NT2/D1 (cell line): Measurements from ENCODE around the gene PSMD1.

Source experiments
- SUZ12 ChIP-seq: IDR thresholded peaks from 2 replicates; pipeline ENCODE4 v1.6.1; 2011; ENCODE audit not compliant: insufficient read length, insufficient read depth; ENCODE audit errors: extremely low read depth
- YY1 ChIP-seq: IDR thresholded peaks from 2 replicates; pipeline ENCODE4 v1.6.1; 2011; ENCODE audit not compliant: insufficient read length, insufficient read depth
- ZNF274 ChIP-seq: IDR thresholded peaks from 2 replicates; pipeline ENCODE4 v1.6.1; 2011; ENCODE audit warnings: mild to moderate bottlenecking, low read depth, low read length

DNA sequence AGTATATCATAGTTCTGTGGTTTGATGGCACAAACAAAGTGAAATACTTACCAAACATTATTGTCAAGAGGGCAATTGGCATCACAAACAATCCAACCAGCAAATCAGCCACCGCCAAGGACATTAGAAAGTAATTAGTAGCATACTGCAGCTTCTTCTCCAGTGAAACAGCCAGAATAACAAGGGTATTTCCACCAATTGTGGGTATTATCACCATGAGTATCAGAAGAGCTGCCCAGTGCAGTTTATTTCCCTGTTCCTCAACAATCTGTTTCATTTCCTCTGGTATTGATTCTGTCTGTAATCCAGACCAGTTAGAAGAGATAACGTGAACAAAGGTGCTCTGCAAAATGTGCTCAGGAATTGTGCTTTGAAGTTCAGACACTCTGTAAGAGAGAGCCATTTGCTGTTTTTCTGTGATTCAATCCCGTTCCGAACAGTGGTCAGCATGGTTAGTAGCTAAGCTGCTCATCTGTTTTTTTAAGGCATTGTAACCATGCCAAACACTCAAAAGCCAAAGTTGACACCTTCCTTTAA is 66.8 kb downstream of the PSMD1 start:
- no peak for TF ChIP-seq YY1
- TF ChIP-seq ZNF274 = no peak
- TF ChIP-seq SUZ12 = no peak
